H1 (cell line): ENCODE results near the gene SLC6A6. TPM values are rescaled to one million over a fixed set of nuclear protein-coding genes. Genes with fewer than 3 reads are reported as not detected.

ENCODE experiments used
- CTCF ChIA-PET: fragments of 300-600 bp; sonication (Branson Sonifier 250); formaldehyde crosslinking; loops from one replicate; lab custom pipeline; 2021; ENCODE audit not compliant: partially characterized antibody; lab: Charles Lee
- POLR2A ChIA-PET: fragments of 300-600 bp; sonication (Branson Sonifier 250); formaldehyde crosslinking; loops from one replicate; lab custom pipeline; 2021; ENCODE audit warnings: inconsistent platforms; ENCODE audit not compliant: partially characterized antibody; lab: Charles Lee
- DNase-seq, 2 experiments: peaks; one replicate each; pipeline versions ENCODE4 v3.0.0 to v3.0.0-alpha.2; 2010 to 2022; ENCODE audit warnings: low spot score in 2 of 2, low read depth in 1 of 2, mixed read lengths in 1 of 2
- FAIRE-seq: peaks from 2 replicates; lab custom pipeline; 2011; peaks lifted over from hg19 to GRCh38; lab: Jason Lieb, UNC
- H2AFZ ChIP-seq: 2 replicates; pipeline ENCODE4 v1.8.1; 2012; ENCODE audit warnings: low read length, inconsistent platforms
- H2AK5ac ChIP-seq: 2 replicates; pipeline ENCODE4 v1.6.1; 2013; ENCODE audit warnings: low read depth, low read length
- H2BK120ac ChIP-seq: replicated peaks from 2 replicates; pipeline ENCODE3; 2013; ENCODE audit warnings: low read depth, low read length, inconsistent platforms
- H2BK12ac ChIP-seq: 2 replicates; pipeline ENCODE4 v1.6.1; 2013; ENCODE audit warnings: low read depth, low read length
- H2BK15ac ChIP-seq: 2 replicates; pipeline ENCODE4 v1.6.1; 2013; ENCODE audit warnings: low read length
- H2BK20ac ChIP-seq: 2 replicates; pipeline ENCODE4 v1.6.1; 2013; ENCODE audit warnings: low read length
- H2BK5ac ChIP-seq: 2 replicates; pipeline ENCODE4 v1.6.1; 2013; ENCODE audit warnings: low read depth, low read length
- H3K14ac ChIP-seq: 2 replicates; pipeline ENCODE4 v1.6.1; 2013; ENCODE audit warnings: inconsistent platforms; ENCODE audit not compliant: insufficient read length
- H3K18ac ChIP-seq: 2 replicates; pipeline ENCODE4 v1.6.1; 2013; ENCODE audit warnings: low read length; ENCODE audit errors: extremely low read depth
- H3K23ac ChIP-seq: 2 replicates; pipeline ENCODE4 v1.6.1; 2013; ENCODE audit warnings: inconsistent platforms; ENCODE audit not compliant: insufficient read length
- H3K23me2 ChIP-seq: 2 replicates; pipeline ENCODE4 v1.6.1; 2013; ENCODE audit warnings: low read depth, low read length
- H3K27ac ChIP-seq: 2 replicates; pipeline ENCODE4 v1.6.1; 2011; ENCODE audit warnings: low read depth, low read length, inconsistent platforms
- H3K27me3 ChIP-seq, 4 experiments: replicated peaks in 1 of 4; 1 replicate in 1 of 4; 2 replicates in 3 of 4; pipeline versions ENCODE4 v1.6.1 to v1.8.1; 2011 to 2013; ENCODE audit warnings: low read length in 3 of 4, mild to moderate bottlenecking in 3 of 4, inconsistent platforms in 2 of 4, mixed read lengths in 2 of 4, moderate library complexity in 1 of 4; ENCODE audit not compliant: control insufficient read depth in 3 of 4, insufficient read depth in 3 of 4; ENCODE audit errors: extremely low read depth in 1 of 4
- H3K36me3 ChIP-seq, 4 experiments: 2 replicates each; pipeline versions ENCODE4 v1.6.1 to v1.8.1; 2011 to 2013; ENCODE audit warnings: mild to moderate bottlenecking in 4 of 4, low read length in 3 of 4, moderate library complexity in 2 of 4, control low read depth in 1 of 4, inconsistent platforms in 1 of 4; ENCODE audit not compliant: insufficient read depth in 4 of 4, control insufficient read depth in 2 of 4
- H3K4ac ChIP-seq: replicated peaks from 2 replicates; pipeline ENCODE3; 2013; ENCODE audit warnings: low read length, low read depth, mixed read lengths, inconsistent platforms; ENCODE audit not compliant: insufficient read length
- H3K4me1 ChIP-seq, 4 experiments: replicated peaks in 1 of 4; 1 replicate in 1 of 4; 2 replicates in 3 of 4; pipeline versions ENCODE4 v1.6.1 to v1.8.1; 2011 to 2013; ENCODE audit warnings: low read length in 3 of 4, inconsistent platforms in 2 of 4, mixed read lengths in 1 of 4; ENCODE audit not compliant: insufficient read depth in 4 of 4, control insufficient read depth in 3 of 4
- H3K4me2 ChIP-seq, 2 experiments: 2 replicates each; pipeline versions ENCODE4 v1.6.1 to v1.8.1; 2011 to 2013; ENCODE audit warnings: low read depth in 2 of 2, low read length in 2 of 2, control low read depth in 1 of 2, inconsistent platforms in 1 of 2, mild to moderate bottlenecking in 1 of 2; ENCODE audit not compliant: insufficient read depth in 1 of 2
- H3K4me3 ChIP-seq, 4 experiments: fragments of 200-600, 300-600 bp in 1 of 4; sonication (generic), shearing (Covaris generic), sonication (Bioruptor Twin) in 1 of 4; 2 replicates each; pipeline versions ENCODE4 v1.5.1 to v1.8.1; 2011 to 2016; ENCODE audit warnings: low read length in 4 of 4, low read depth in 3 of 4, control low read depth in 2 of 4, inconsistent platforms in 2 of 4, mild to moderate bottlenecking in 2 of 4, mixed read lengths in 1 of 4, moderate library complexity in 1 of 4; ENCODE audit not compliant: insufficient read depth in 2 of 4; ENCODE audit errors: extremely low read depth in 1 of 4
- H3K56ac ChIP-seq: replicated peaks from 2 replicates; pipeline ENCODE3; 2013; ENCODE audit warnings: low read depth, mild to moderate bottlenecking, mixed read lengths, low read length, inconsistent platforms; ENCODE audit not compliant: insufficient read length
- H3K79me1 ChIP-seq: 2 replicates; pipeline ENCODE4 v1.6.1; 2013; ENCODE audit warnings: low read depth, low read length, control low read depth
- H3K79me2 ChIP-seq, 2 experiments: 2 replicates each; pipeline versions ENCODE4 v1.6.1 to v1.8.1; 2012 to 2013; ENCODE audit warnings: low read length in 2 of 2, mild to moderate bottlenecking in 2 of 2, inconsistent platforms in 1 of 2; ENCODE audit not compliant: insufficient read depth in 2 of 2, control insufficient read depth in 1 of 2
- H3K9ac ChIP-seq, 4 experiments: replicated peaks in 1 of 4; 1 replicate in 1 of 4; 2 replicates in 3 of 4; pipeline versions ENCODE4 v1.6.1 to v1.8.1; 2011 to 2013; ENCODE audit warnings: low read depth in 3 of 4, low read length in 3 of 4, control low read depth in 2 of 4, mild to moderate bottlenecking in 2 of 4, moderate library complexity in 2 of 4, inconsistent platforms in 1 of 4; ENCODE audit errors: extremely low read depth in 1 of 4
- H3K9me3 ChIP-seq, 2 experiments: 2 replicates each; pipeline versions ENCODE4 v1.6.1 to v1.8.1; 2012 to 2013; ENCODE audit warnings: mild to moderate bottlenecking in 2 of 2, moderate library complexity in 2 of 2, control low read depth in 1 of 2, inconsistent platforms in 1 of 2, low read depth in 1 of 2, low read length in 1 of 2, mixed read lengths in 1 of 2; ENCODE audit not compliant: insufficient read depth in 2 of 2
- H4K20me1 ChIP-seq, 2 experiments: replicated peaks in 1 of 2; 2 replicates each; pipeline versions ENCODE3 to v1.8.1; 2011 to 2013; ENCODE audit warnings: inconsistent platforms in 2 of 2, low read length in 2 of 2, mild to moderate bottlenecking in 1 of 2; ENCODE audit not compliant: insufficient read depth in 2 of 2, control insufficient read depth in 1 of 2
- H4K5ac ChIP-seq: 2 replicates; pipeline ENCODE4 v1.6.1; 2013; ENCODE audit warnings: low read length, low read depth, mixed read lengths, inconsistent platforms; ENCODE audit not compliant: insufficient read length
- H4K8ac ChIP-seq: 2 replicates; pipeline ENCODE4 v1.8.0; 2013; ENCODE audit warnings: mild to moderate bottlenecking, moderate library complexity, low read length, inconsistent platforms; ENCODE audit not compliant: insufficient read depth; ENCODE audit errors: extremely low read depth
- H4K91ac ChIP-seq: replicated peaks from 2 replicates; pipeline ENCODE3; 2013; ENCODE audit warnings: low read length, mixed read lengths, inconsistent platforms; ENCODE audit not compliant: insufficient read length
- ATF3 ChIP-seq: IDR thresholded peaks from 2 replicates; pipeline ENCODE4 v1.6.1; 2011; ENCODE audit warnings: low read depth, mild to moderate bottlenecking, low read length; ENCODE audit not compliant: insufficient read depth
- BCL11A ChIP-seq, 2 experiments: IDR thresholded peaks; one replicate each; pipeline ENCODE4 v1.6.1; 2011; ENCODE audit warnings: low read depth in 2 of 2, low read length in 2 of 2, mild to moderate bottlenecking in 2 of 2
- CBX8 ChIP-seq: fragments of 300-800, 300-1000 bp; sonication (generic); IDR thresholded peaks from 2 replicates; pipeline ENCODE4 v1.7.1; 2016; ENCODE audit warnings: low read depth, low read length, borderline replicate concordance
- CREB1 ChIP-seq: IDR thresholded peaks from 2 replicates; pipeline ENCODE4 v1.6.1; 2012; ENCODE audit warnings: inconsistent platforms
- GABPA ChIP-seq: IDR thresholded peaks from 2 replicates; pipeline ENCODE4 v1.6.1; 2011; ENCODE audit warnings: mild to moderate bottlenecking, low read length, moderate library complexity, borderline replicate concordance; ENCODE audit not compliant: insufficient read depth
- GTF2F1 ChIP-seq: IDR thresholded peaks from 2 replicates; pipeline ENCODE4 v1.6.1; 2012; ENCODE audit warnings: low read depth, low read length, improper control_type of control experiment, borderline replicate concordance
- HDAC2 ChIP-seq, 2 experiments: fragments of 300-600 bp in 1 of 2; sonication (generic) in 1 of 2; IDR thresholded peaks; 2 replicates each; pipeline ENCODE4 v1.6.1; 2011 to 2012; ENCODE audit warnings: low read depth in 2 of 2, low read length in 2 of 2, mild to moderate bottlenecking in 2 of 2, moderate library complexity in 2 of 2, borderline replicate concordance in 1 of 2, inconsistent platforms in 1 of 2
- HDAC6 ChIP-seq: IDR thresholded peaks from one replicate; pipeline ENCODE4 v1.7.1; 2012; ENCODE audit warnings: low read depth, mild to moderate bottlenecking, inconsistent platforms, low read length, moderate library complexity
- KDM5A ChIP-seq: fragments of 200-600 bp; IDR thresholded peaks from 2 replicates; pipeline ENCODE4 v1.7.1; 2012; ENCODE audit warnings: mild to moderate bottlenecking, low read length, inconsistent platforms, mixed read lengths
- POLR2A ChIP-seq, 2 experiments: IDR thresholded peaks; 1 replicate in 1 of 2; 2 replicates in 1 of 2; pipeline ENCODE4 v1.6.1; 2011; ENCODE audit warnings: low read depth in 2 of 2, low read length in 2 of 2, mild to moderate bottlenecking in 2 of 2; ENCODE audit errors: control extremely low read depth in 1 of 2
- RXRA ChIP-seq: IDR thresholded peaks from 2 replicates; pipeline ENCODE4 v1.6.1; 2011; ENCODE audit warnings: low read depth, mild to moderate bottlenecking, low read length, moderate library complexity; ENCODE audit not compliant: insufficient read depth
- SIX5 ChIP-seq: IDR thresholded peaks from 2 replicates; pipeline ENCODE4 v1.6.1; 2011; ENCODE audit warnings: mild to moderate bottlenecking, low read depth, low read length
- SRF ChIP-seq: IDR thresholded peaks from 2 replicates; pipeline ENCODE4 v1.6.1; 2011; ENCODE audit warnings: mild to moderate bottlenecking, low read depth, low read length, moderate library complexity
- YY1 ChIP-seq: IDR thresholded peaks from 2 replicates; pipeline ENCODE4 v1.6.1; 2011; ENCODE audit warnings: low read depth, mild to moderate bottlenecking, low read length
- WGBS, 2 experiments: shearing (Covaris generic) in 1 of 2; methylation state at CpG; one replicate each; pipeline versions ENCODE4 v1.1.6 to v1.1.7; 2013 to 2015; ENCODE audit warnings: low lambda C conversion rate in 2 of 2, mixed read lengths in 2 of 2, inconsistent platforms in 1 of 2, low coverage in 1 of 2, missing lambda C conversion rate in 1 of 2; ENCODE audit not compliant: insufficient replicate concordance in 2 of 2, insufficient coverage in 1 of 2, insufficient read length in 1 of 2; ENCODE audit errors: extremely low coverage in 1 of 2, missing lambda C conversion rate in 1 of 2; 5-methylcytosine and 5-hydroxymethylcytosine counted together
- polyA plus RNA-seq, 7 experiments: library from polyadenylated mRNA; depleted of rRNA in 3 of 7; stranded (reverse) in 5 of 7; unstranded in 2 of 7; fragments of >200 nt in 5 of 7; fragments of 200-250 nt in 2 of 7; gene quantifications; 1 replicate in 5 of 7; 2 replicates in 1 of 7; 4 replicates in 1 of 7; pipeline versions ENCODE4 v1.2.1 to v1.2.3, GENCODE V29; 2011 to 2013; ENCODE audit warnings: missing spikeins in 2 of 7, mixed read lengths in 2 of 7
- total RNA-seq: library from RNA; stranded (reverse); fragmentation: NEBNext Ultra II Directional; extraction: Animal tissue kit (Norgen Biotek cat#: 25700); gene quantifications from 2 replicates; pipeline ENCODE4 v1.2.1, GENCODE V29; 2021

SLC6A6 gene
- total and polyA plus RNA-seq, 2 of the 8 experiments (the other 6 are each of a cell fraction or from before 2014, with no cell fraction given), result 66.2 to 144 TPM

DNA sequence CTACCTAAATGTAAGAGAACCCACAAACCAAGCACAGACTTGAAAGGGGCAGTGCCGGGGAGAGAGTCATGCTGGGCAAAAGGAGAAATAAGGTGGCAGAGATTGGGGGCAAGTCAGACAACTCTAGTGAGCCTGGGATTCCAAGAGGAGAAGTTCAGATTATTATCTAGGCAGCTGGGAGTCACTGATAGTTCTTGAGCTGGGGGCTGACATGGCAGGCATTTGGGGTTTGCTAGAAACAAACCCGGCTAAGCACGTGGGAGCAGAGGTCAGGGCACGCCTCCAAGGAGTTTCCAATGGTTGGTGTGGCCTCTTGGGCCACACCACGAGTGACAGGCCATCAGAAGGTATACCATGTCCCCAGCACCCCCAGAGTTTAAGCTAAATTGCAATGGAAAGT, 27.6 kb downstream of the SLC6A6 start:
- ChIA-PET POLR2A (interaction anchor here (1.3 to 1.6 kb wide), 3 partner anchors 9 to 23 kb away, joined by 3 to 8 read pairs (median 3); no protein-coding TSS in a partner anchor), CTCF (interaction anchor here (0.6 to 4.1 kb wide), 13 partner anchors 15 to 167 kb away, joined by 3 to 16 read pairs (median 7); no protein-coding TSS in a partner anchor)
- no peak overlapping the region for H4K8ac ChIP-seq
- H3K79me2 ChIP-seq, result peaks cover 3 to 80% of the 10 kb centered on the region in 2 experiments
- H3K79me1 ChIP-seq, result peaks cover 26% of the 10 kb centered on the region
- H2BK15ac ChIP-seq, result no peak overlapping the region
- no peak overlapping the region for H3K56ac ChIP-seq
- H3K4me2 ChIP-seq, result no peak overlapping the region
- no peak for FAIRE-seq
- no peak for DNase-seq
- no peak overlapping the region for H4K91ac ChIP-seq
- H4K5ac ChIP-seq, result no peak overlapping the region
- no peaks in the 10 kb centered on the region for H3K36me3 ChIP-seq
- no peaks in the 10 kb centered on the region for H3K23me2 ChIP-seq
- H4K20me1 ChIP-seq, result peaks cover 19 to 57% of the 10 kb centered on the region in 2 experiments
- no peaks in the 10 kb centered on the region for H3K27me3 ChIP-seq
- no peak overlapping the region for H2AK5ac ChIP-seq
- WGBS, 2 experiments, result 72% methylated on average over 5 of the region's 5 CpGs; no CpG with 5 or more reads in 1 of the 2 experiments
- no peak overlapping the region for H3K9ac ChIP-seq
- peaks cover 4 to 29% (median 13%) of the 10 kb centered on the region in 4 experiments for H3K4me1 ChIP-seq
- no peak overlapping the region for H3K27ac ChIP-seq
- no peak overlapping the region for H3K18ac ChIP-seq
- no peak overlapping the region for H3K4me3 ChIP-seq
- H3K9me3 ChIP-seq, result no peaks in the 10 kb centered on the region
- no peak overlapping the region for H3K23ac ChIP-seq
- H2BK20ac ChIP-seq, result no peak overlapping the region
- no peak overlapping the region for H2BK12ac ChIP-seq
- no peak overlapping the region for H2BK120ac ChIP-seq
- no peak overlapping the region for H3K4ac ChIP-seq
- H2BK5ac ChIP-seq, result no peak overlapping the region
- H3K14ac ChIP-seq, result no peak overlapping the region
- H2AFZ ChIP-seq, result no peak overlapping the region
- TF ChIP-seq POLR2A (IDR thresholded peaks at IDR 0.05; ENCODE audit: control extremely low read depth in 1 of 2, low read depth in 2 of 2, low read length in 2 of 2) (no peak), GABPA (no peak), CBX8 (no peak), ATF3 (no peak), HDAC2 (IDR thresholded peaks at IDR 0.05; ENCODE audit: borderline replicate concordance in 1 of 2, low read depth in 2 of 2, low read length in 2 of 2) (no peak), RXRA (no peak), KDM5A (no peak), SIX5 (no peak), YY1 (no peak), HDAC6 (no peak), GTF2F1 (no peak), BCL11A (IDR thresholded peaks at IDR 0.05; ENCODE audit: low read depth in 2 of 2, low read length in 2 of 2) (no peak), SRF (no peak), CREB1 (no peak)
